ENCODE data around the gene C1QTNF8.
"Not testable (repeated sequence)": the region's sequence is repeated elsewhere in the genome, so short reads cannot be mapped to it uniquely, and the experiment has no call there.

The C1QTNF8 gene

GRCh38 chr16:1095450-1096168, 435 bp downstream of the C1QTNF8 start:
- in situ Hi-C loops (cut with MboI; ENCODE audit: low sequenced_read_pairs, unreplicated experiment): no loop called here
- DNase-seq (ENCODE audit: low spot score): no peak
- TF ChIP-seq, protein P1, sequence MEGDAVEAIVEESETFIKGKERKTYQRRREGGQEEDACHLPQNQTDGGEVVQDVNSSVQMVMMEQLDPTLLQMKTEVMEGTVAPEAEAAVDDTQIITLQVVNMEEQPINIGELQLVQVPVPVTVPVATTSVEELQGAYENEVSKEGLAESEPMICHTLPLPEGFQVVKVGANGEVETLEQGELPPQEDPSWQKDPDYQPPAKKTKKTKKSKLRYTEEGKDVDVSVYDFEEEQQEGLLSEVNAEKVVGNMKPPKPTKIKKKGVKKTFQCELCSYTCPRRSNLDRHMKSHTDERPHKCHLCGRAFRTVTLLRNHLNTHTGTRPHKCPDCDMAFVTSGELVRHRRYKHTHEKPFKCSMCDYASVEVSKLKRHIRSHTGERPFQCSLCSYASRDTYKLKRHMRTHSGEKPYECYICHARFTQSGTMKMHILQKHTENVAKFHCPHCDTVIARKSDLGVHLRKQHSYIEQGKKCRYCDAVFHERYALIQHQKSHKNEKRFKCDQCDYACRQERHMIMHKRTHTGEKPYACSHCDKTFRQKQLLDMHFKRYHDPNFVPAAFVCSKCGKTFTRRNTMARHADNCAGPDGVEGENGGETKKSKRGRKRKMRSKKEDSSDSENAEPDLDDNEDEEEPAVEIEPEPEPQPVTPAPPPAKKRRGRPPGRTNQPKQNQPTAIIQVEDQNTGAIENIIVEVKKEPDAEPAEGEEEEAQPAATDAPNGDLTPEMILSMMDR (IDR thresholded peaks at IDR 0.05; ENCODE audit: borderline replicate concordance, control extremely low read depth, extremely low read depth, insufficient read depth, missing control alignments): no peak

- in situ Hi-C loops (cut with MboI; ENCODE audit: low sequenced_read_pairs, unreplicated experiment): no loop called here
- TF ChIP-seq, protein P1 (IDR thresholded peaks at IDR 0.05; ENCODE audit: borderline replicate concordance, control extremely low read depth, extremely low read depth, insufficient read depth, missing control alignments): no peak
- no peak for DNase-seq (ENCODE audit: low spot score)
Observed at GRCh38 chr16:1094601-1095449, 1.2 kb downstream of the C1QTNF8 start.

DNA sequence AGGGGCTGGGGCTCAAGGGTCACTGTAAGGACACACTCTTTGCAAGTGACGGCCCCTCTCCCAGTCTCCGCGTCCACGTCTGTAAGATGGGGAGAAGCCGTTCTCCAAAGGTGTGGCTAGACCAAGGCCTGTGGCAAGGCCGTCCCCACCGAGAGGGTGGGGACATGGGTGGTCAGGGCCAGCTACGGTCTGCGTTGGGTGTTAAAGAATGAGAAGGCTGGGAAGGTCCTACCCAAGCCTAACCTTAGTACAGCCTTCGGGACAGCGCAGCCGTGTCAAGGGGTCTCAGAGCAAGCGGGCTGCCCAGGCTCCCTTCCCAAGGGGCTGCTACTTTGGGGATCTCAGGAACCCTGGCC, 1.9 kb downstream of the C1QTNF8 start:
- no peak for DNase-seq (ENCODE audit: low spot score)
- in situ Hi-C loops (cut with MboI; ENCODE audit: low sequenced_read_pairs, unreplicated experiment): no loop called here
- TF ChIP-seq, protein P1 (IDR thresholded peaks at IDR 0.05; ENCODE audit: borderline replicate concordance, control extremely low read depth, extremely low read depth, insufficient read depth, missing control alignments): no peak

- in situ Hi-C loops (cut with MboI; ENCODE audit: low sequenced_read_pairs, unreplicated experiment): no loop called here
- DNase-seq (ENCODE audit: low spot score): no peak
- TF ChIP-seq, protein P1 (IDR thresholded peaks at IDR 0.05; ENCODE audit: borderline replicate concordance, control extremely low read depth, extremely low read depth, insufficient read depth, missing control alignments): no peak
Observed at GRCh38 chr16:1093284-1094123, 2.5 kb downstream of the C1QTNF8 start.

DNA sequence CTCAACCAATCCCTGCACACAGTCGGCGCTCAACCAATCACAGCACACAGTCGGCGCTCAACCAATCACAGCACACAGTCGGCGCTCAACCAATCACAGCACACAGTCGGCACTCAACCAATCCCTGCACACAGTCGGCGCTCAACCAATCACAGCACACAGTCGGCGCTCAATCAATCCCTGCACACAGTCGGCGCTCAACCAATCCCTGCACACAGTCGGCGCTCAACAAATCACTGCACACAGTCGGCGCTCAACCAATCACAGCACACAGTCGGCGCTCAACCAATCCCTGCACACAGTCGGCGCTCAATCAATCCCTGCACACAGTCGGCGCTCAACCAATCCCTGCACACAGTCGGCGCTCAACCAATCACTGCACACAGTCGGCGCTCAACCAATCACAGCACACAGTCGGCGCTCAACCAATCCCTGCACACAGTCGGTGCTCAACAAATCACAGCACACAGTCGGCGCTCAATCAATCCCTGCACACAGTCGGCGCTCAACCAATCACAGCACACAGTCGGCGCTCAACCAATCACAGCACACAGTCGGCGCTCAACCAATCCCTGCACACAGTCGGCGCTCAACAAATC, 3.3 kb downstream of the C1QTNF8 start:
- DNase-seq (ENCODE audit: low spot score); in situ Hi-C loops (cut with MboI; ENCODE audit: low sequenced_read_pairs, unreplicated experiment): not testable (repeated sequence)

DNA sequence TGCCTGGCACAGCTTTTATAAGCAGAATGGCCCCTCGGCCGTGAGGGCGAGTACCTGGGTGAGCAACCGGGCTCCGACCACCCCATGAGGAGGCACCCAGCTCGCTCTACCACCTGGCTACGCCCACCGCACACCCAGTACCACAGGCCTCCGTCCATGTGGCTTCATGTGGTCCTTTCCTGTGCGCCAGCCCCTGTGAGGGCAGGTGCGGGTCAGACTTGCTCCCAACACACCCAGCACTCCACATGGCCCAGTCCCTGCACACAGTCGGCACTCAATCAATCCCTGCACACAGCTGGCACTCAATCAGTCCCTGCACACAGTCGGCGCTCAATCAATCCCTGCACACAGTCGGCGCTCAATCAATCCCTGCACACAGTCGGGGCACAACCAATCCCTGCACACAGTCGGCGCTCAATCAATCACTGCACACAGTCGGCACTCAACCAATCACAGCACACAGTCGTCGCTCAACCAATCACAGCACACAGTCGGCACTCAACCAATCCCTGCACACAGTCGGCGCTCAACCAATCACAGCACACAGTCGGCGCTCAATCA, 4.0 kb downstream of the C1QTNF8 start:
- TF ChIP-seq, protein P1 (IDR thresholded peaks at IDR 0.05; ENCODE audit: borderline replicate concordance, control extremely low read depth, extremely low read depth, insufficient read depth, missing control alignments): no peak
- in situ Hi-C loops (cut with MboI; ENCODE audit: low sequenced_read_pairs, unreplicated experiment): no loop called here
- DNase-seq (ENCODE audit: low spot score): no peak

Measured in GM13976 (cell line).